Limb (tissue), 2 donors: Measurements from ENCODE around the gene TULP3.

Experiments
- DNase-seq, 2 donors: peaks; one replicate each; pipeline ENCODE4 v3.0.0-alpha.2; 2016; ENCODE audit errors: extremely low spot score in 2 of 2

Gene TULP3

DNA sequence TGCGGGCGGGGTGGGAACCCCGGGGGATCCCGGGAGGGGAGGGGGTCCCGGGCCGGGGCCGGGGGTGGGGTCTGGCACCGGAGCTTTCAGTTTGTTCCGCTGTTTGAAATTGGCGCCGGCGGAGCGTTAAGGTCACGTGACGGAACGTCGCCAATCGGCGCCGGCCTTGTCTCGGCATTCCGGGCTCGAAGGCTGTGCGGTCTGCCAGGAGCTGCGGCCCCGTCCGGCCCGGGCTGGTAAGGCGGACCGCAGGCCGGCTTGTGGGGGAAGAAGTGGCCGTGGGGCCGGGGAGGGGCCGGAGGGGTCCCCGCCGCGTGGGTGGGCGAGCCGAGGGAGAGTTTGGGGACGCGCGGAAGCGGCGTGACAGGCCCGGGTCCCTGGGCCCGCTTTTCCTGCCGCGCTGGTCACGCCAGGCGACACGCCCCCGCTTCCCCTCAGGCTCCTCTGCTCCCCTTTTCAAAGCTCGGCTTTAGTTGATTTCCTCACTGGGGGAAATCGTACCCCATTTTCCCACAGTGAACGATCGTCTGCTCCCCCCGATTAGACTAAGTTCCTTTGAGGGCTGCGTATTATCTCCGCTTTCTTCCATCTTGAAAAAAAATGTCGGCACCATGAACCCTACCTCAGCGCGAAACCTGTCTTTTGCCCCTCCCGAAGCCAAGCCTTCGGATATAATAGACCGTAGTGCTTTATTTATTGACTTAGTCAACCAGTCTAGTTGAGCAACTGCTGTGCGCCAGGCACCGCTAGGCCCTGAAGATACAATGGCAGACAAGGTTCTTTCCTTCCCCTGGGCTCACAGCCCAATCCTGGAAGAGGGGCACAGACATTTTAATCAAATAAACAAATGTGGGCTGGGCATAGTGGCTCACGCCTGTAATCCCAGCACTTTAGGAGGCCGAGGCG is 13.4 kb upstream of the TULP3 start, which contains the start of the genes FOXM1 and RHNO1:
TSS of gene FOXM1 (minus strand) at position 128 of the 906 bp plus-strand sequence. CDS start 2,696 bp downstream, outside the sequence.
TSS of gene RHNO1 (plus strand) at position 177 of the 906 bp plus-strand sequence. CDS start 8,144 bp downstream, outside the sequence.
- DNase-seq, result peak; percentile 92 to 94

GRCh38 chr12:2877953-2878732 is 12.5 kb upstream of the TULP3 start:
- DNase-seq, result no peak

- no peak for DNase-seq
These were observed 10.8 kb upstream of the TULP3 start for GRCh38 chr12:2879853-2880252.

GRCh38 chr12:2884810-2885209 is 5.9 kb upstream of the TULP3 start:
- DNase-seq, result no peak

GRCh38 chr12:2886768-2887450 is 3.8 kb upstream of the TULP3 start:
- no peak for DNase-seq

GRCh38 chr12:2890001-2890387 is 697 bp upstream of the TULP3 start:
- no peak for DNase-seq

DNA sequence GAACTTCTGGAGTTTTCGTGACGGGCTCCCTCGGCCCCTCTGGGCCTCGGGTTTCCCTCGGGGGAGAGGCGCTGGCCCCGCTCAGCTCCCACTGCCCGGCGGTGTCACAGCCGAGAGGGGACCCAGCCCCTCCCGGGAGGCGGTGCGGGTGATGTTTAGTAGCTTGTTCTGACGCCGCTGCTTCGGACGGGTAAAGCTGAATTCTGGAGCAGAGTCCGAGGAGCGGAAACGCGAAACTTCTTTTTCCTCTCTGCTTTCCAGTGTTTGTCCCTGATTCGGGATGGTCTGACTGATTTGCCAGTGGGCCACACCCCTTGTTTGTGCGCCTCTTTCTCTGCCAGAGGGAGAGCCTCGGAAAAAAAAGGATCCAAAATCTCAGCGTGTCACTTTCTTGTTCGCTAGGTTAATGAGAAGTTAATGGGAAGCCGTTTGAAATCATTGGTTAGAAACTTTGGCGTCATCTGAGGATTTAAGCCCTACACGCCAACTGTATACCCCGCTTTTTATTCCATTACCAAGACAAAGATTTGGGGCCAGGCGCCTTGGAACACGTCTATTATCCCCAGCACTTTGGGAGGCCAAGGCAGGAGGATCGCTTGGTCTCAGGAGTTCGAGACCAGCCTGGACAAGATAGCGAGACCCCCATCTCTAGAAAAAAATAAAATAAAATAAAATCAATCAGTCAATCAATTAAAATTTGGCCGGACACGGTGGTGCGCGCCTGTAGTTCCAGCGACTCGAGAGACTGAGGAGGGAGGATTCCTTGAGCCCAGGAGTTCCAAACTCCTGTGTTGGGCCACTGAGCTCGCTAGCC is 756 bp downstream of the TULP3 start:
- peak; percentile 54 to 80 for DNase-seq

GRCh38 chr12:2892246-2892645 is 1.6 kb downstream of the TULP3 start:
- no peak for DNase-seq

- DNase-seq, result no peak
These were observed 2.3 kb downstream of the TULP3 start for GRCh38 chr12:2893007-2893406.

- DNase-seq, result no peak
These were observed 4.4 kb downstream of the TULP3 start for GRCh38 chr12:2895051-2895451.

DNA sequence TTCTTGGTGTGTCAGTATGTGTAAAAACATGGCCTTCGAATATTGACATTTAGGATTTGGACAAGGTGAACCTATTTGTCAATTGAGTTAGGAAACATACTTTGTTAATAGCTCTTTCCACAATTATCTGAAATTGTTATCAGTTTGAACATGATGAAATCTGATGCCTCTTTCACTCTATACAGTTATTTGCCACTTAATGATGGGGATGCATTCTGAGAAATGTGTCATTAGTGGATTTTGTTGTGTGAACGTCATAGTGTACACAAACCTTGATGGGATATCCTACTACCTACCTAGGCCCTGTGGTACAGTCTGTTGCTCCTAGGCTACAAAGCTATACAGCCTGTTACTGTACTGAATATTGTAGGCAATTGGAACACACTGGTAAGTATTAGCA is 4.8 kb downstream of the TULP3 start:
- DNase-seq, result no peak

DNA sequence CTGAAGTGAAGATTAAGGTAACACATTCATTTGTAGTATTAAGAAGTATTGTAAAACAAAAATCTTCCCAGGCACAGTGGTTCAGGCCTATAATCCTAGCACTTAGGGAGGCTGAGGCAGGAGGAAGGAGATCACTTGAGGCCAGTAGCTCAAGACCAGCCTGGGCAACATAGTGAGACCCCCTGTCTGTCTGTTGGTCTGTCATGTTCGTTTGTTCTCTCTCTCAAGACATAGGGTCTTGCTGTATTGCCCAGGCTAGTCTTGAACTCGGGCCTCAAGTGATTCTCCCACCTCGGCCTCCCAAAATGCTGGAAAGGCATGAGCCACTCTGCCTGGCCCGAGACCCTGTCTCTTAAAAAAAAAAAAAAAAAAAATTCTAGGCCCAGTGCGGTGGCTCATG is 6.7 kb downstream of the TULP3 start:
- DNase-seq, result no peak

GRCh38 chr12:2900642-2901041 is 10.0 kb downstream of the TULP3 start:
- no peak for DNase-seq

DNA sequence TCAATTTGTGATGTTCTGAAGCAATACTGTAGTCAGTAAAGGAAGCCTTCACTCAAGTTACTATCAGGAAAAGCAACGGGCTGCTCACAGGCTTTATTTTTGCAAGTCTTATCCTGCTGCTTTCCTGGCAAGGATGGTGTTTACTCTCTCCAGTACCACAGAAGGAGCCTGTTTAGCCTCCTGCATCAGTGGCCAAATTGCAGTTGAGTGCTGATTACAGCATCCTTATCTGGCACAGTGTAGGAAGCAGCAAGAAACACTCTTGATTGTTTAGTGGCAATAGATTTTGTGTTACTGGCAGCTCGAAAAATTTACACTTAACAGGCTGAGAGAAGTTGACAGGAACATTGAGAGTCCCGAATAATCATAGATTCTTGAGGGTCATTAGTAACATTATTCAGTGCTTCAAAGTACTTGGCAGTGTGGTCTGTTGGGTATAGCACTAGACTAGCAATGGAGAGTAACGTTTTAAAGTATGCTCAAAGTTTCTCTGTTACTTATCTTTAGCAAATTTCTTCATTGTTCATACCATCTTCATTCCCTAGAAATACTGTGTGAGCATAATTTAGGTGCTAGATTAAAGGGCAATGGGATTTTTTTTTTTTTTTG is 11.7 kb downstream of the TULP3 start:
- no peak for DNase-seq

DNA sequence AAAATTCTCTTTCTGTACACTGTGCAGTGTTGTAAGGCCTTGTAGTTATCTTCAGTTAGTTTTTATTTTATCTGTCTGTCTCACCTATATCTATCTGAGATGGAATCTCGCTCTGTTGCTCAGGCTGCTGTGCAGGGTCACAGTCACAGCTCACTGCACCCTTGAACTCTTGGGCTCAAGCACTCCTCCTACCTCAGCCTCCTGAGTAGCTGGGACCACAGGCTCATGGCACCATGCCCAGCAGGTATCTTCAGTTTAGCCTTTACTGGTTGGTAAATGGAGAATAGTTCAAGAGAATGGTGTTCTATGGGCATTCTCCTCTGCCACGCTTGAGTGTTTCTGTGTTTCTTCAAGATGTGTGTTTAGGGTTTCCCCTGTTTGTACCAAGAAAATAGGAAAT is 13.6 kb downstream of the TULP3 start:
- no peak for DNase-seq

DNA sequence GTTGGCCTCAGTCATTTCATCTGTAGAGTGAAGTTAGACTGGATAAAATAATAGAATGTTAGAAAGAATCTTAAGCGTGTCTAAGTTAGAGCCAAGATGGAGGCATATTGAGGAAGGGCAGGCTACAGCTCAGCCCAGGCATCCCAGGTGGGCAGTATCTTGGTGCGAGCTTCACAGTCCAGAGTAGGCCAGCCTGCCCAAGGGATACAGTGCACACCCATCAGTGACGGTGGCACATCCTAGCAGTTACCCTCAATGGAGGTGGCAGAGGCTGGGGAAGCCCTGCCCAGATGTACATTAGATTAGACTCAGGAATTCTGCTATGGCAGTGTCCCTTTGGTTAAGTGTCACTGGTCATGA is 21.5 kb downstream of the TULP3 start:
- DNase-seq, result no peak

- no peak for DNase-seq
These were observed 28.6 kb downstream of the TULP3 start for GRCh38 chr12:2919249-2919648.

DNA sequence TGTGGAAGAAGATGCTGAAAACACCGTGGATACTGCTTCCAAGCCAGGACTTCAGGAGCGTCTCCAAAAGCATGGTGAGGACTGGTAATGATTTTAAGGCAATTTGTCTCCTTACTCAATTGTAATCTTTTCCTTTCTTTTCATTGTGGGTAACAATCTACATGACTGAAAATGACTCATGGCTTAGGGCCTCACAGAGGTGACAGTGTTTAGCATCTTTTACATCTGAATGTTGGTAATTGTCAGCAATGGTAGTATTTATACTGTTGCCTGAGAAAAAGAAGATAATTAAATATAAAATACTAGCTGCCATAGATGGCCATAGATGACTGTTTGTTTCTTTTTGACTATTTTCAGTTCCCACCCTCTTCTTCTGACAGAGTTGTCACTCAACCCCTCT is 31.6 kb downstream of the TULP3 start:
- no peak for DNase-seq

GRCh38 chr12:2923057-2923456 is 32.4 kb downstream of the TULP3 start:
- no peak for DNase-seq

- DNase-seq, result no peak
These were observed 33.3 kb downstream of the TULP3 start for GRCh38 chr12:2924019-2924418.
